ENCODE results near the gene SEC61A1.

The SEC61A1 gene

DNA sequence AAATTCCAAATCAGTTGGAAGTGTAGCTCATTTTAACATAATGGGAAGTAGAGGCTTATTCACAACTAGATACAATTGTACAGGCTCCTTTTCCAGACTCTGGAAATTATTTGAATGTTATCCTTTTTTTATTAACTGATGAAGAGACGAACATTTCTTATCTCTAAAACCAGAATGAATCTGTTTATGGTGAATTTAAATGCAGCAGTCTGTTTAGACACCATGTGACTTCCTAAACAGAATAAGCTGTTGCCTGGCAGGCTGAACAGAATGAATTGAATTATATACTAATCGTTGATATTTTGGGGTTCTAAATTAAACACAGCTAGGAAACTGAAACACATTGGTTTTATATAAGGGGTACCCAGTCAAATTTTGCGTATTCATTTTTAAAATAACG is 4.0 kb downstream of the SEC61A1 start:
- no peak for DNase-seq (ENCODE audit: low read depth in 1 of 2, low spot score in 1 of 2)

DNA sequence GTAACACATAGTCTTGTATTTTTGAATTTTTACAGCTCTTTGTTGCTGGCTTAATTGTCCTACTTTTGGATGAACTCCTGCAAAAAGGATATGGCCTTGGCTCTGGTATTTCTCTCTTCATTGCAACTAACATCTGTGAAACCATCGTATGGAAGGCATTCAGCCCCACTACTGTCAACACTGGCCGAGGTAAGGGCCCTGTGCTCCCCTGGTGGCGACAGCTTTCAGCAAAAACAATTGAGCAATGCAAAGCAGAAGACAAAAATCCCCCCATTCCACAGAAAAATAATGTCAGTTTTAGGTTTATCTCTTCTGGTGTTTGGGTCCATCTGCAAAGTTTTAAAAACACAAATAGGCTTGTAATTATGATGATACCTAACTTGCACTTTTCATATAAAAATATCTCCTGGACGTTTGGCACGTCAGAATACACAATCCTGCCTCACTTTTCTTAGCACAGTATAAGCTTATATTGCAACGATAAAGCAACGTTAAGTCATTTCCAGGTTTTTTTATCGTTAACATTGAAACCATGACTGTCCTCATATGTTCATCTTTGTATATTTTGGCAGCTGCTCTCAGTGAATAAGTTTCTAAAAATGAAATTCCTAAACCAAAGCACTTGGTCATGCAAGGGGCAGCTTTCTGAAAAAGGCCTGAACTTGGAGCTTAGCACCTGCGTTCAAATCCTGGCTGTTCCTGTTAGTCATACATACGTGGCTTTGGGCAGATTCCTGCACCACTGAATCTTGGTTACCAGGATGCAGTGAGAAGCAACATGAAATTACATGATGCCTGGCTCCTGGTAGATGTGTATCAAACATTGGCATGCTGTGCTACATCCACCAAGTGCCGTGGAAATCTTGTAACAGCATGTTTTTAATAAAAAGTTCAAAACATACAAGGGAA is 8.5 kb downstream of the SEC61A1 start:
- DNase-seq (ENCODE audit: low read depth in 1 of 2, low spot score in 1 of 2) = no peak

DNA sequence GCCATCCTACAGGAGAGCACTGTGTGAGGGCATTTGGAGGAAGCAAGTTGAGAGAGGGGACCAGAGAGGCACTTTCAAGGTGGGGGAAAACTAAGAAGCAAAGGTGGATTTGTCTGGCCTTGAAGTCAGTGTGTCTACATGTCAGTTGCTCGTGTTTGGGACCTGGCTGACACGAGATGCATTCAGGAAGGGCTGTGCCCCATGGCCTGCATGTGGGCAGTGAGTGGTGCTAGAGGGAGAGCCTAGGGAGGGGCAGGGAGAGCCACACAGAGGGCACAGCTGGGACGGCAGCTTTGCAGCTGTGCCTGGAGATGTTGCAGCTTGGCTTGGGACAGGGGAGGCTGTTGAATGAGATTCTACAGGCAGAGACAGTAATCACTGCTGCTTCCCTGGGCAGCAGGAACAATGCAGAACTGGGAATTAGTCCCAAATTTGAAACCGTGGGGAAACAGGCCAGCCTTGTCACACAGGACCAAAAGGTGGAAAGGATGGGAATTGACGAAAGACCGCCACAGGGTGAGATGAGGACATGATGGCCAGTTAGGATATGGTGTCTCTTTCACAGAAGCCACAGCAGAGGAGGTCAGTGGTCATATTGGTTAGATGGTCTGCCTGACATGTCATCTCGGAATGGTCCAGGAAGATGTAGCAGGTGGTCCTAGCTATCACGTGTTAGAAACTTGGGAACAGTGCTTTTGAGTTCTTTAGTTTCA is 10.0 kb downstream of the SEC61A1 start:
- DNase-seq (ENCODE audit: low read depth in 1 of 2, low spot score in 1 of 2) = no peak

DNA sequence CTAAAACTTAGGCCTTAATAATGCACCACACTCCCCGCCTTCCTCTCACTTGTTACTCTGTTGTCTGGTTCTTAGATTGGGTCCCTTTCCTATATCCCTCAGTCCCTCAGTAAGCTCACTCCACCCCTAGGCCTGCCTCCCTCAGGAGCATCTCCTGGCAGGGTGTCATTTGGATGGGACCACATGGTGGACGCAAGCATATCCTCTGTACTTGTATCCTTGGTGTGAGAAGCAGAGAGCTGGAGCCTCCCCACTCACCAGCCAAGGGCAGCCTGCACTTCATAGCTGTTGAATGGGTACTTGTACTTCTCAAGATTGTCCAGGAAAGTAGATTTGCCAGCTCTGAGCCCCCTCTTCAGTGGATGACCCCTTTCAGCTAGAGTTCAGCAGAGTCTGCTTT is 11.6 kb downstream of the SEC61A1 start:
- no peak for DNase-seq (ENCODE audit: low read depth in 1 of 2, low spot score in 1 of 2)

DNA sequence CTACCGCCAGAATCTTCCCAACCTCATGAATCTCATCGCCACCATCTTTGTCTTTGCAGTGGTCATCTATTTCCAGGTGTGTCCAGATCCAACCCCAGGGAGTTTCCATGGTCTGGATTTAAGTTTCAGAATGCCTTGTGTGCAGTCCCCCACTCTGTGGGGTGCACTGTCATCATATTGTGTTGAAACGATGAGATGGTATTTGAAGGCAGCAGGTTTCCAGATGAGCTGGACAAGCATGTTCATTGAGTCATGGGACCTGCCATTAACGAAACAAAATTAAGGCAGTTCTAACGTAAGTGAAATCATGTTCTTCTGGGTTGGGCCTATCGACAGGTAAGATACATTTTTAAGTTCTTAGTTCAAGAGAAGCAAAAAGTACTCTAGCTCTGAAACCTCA is 12.7 kb downstream of the SEC61A1 start:
- DNase-seq (ENCODE audit: low read depth in 1 of 2, low spot score in 1 of 2) = no peak

DNA sequence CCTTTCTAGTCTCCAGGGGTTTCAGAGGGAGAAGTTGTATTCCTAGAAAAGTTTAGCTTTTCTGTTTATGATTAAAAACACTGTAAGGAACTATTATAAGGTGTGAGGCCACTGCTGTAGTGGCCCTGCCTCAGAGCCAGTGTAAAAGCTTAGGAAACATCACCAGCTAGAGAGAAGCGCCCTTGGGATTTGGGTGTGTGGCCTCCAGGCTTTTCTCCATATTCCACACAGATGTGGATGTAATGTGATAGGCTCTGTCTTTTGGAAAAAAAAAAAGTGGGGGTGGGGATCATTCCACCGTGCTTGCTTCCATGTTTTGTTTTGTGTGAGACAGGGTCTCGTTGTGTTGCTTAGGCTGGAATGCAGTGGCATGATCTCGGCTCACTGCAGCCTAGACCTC is 13.9 kb downstream of the SEC61A1 start:
- DNase-seq (ENCODE audit: low read depth in 1 of 2, low spot score in 1 of 2) = no peak

DNA sequence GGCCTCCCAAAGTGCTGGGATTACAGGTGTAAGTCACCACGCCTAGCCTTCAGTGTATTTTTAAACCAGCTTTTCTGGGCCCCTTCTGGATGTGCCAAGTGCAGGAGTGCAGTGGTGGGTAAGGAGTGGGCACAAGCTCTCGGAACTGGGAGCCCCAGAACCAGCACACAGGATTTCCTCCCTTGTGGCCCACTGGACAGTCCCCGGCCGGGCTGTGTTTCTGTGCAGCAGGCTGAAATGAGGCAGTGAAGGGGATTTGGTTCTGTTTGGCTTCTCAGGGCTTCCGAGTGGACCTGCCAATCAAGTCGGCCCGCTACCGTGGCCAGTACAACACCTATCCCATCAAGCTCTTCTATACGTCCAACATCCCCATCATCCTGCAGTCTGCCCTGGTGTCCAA is 14.4 kb downstream of the SEC61A1 start:
- no peak for DNase-seq (ENCODE audit: low read depth in 1 of 2, low spot score in 1 of 2)

DNA sequence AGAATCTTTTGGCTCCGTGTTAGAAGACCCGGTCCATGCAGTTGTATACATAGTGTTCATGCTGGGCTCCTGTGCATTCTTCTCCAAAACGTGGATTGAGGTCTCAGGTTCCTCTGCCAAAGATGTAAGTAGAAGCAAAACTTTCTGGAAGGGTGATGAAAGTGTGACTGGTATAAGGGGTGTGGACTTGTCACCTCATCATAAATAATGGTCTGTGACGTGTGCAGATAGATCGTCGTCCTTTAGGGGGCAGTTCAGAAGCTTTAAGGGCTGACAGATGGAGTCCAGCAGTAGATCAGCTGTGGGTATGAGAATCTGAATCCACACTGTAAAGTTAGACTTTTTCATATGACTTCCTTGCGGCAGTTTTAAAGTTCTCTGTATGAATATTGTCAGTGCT is 15.3 kb downstream of the SEC61A1 start:
- DNase-seq (ENCODE audit: low read depth in 1 of 2, low spot score in 1 of 2) = no peak

DNA sequence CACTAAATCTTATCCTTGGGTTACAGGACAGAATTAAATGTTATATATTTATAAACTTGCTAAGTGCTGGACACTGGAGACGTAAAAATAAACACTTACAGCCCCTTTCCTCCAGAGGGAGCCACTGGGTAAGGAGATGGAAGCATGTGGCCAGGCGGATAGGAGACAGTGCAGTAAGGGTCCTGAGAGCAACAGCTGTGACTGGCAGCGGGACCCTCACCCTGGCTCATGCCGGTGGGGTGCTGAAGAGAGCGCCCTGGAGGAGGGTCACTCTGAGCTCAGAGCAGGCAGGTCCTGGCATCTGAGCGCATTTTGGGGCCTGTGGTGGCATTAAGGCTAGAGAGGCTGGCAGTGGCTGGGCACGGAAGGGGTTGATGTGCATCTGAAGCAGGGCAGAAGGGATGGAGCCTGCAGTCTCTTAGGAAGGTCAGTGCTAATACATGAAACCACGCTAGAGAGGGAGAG is 16.0 kb downstream of the SEC61A1 start:
- no peak for DNase-seq (ENCODE audit: low read depth in 1 of 2, low spot score in 1 of 2)

DNA sequence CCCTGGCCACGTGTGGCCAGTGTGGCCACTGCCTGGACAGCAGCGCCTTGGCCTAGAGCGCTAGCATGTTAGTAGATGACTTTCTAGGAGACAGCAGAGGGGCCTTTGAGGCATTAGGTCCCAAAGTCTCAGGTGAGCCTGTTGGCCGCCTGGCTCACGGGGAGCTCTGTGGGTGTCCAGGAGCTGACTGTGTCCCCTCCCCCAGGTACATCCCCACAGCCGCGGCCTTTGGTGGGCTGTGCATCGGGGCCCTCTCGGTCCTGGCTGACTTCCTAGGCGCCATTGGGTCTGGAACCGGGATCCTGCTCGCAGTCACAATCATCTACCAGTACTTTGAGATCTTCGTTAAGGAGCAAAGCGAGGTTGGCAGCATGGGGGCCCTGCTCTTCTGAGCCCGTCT is 17.0 kb downstream of the SEC61A1 start:
- no peak for DNase-seq (ENCODE audit: low read depth in 1 of 2, low spot score in 1 of 2)

DNA sequence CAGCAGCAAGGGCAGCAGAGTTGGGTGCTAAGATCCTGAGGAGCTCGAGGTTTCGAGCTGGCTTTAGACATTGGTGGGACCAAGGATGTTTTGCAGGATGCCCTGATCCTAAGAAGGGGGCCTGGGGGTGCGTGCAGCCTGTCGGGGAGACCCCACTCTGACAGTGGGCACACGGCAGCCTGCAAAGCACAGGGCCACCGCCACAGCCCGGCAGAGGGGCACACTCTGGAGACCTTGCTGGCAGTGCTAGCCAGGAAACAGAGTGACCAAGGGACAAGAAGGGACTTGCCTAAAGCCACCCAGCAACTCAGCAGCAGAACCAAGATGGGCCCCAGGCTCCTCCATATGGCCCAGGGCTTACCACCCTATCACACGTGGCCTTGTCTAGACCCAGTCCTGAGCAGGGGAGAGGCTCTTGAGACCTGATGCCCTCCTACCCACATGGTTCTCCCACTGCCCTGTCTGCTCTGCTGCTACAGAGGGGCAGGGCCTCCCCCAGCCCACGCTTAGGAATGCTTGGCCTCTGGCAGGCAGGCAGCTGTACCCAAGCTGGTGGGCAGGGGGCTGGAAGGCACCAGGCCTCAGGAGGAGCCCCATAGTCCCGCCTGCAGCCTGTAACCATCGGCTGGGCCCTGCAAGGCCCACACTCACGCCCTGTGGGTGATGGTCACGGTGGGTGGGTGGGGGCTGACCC is 18.8 kb downstream of the SEC61A1 start:
- DNase-seq (ENCODE audit: low read depth in 1 of 2, low spot score in 1 of 2) = no peak

DNA sequence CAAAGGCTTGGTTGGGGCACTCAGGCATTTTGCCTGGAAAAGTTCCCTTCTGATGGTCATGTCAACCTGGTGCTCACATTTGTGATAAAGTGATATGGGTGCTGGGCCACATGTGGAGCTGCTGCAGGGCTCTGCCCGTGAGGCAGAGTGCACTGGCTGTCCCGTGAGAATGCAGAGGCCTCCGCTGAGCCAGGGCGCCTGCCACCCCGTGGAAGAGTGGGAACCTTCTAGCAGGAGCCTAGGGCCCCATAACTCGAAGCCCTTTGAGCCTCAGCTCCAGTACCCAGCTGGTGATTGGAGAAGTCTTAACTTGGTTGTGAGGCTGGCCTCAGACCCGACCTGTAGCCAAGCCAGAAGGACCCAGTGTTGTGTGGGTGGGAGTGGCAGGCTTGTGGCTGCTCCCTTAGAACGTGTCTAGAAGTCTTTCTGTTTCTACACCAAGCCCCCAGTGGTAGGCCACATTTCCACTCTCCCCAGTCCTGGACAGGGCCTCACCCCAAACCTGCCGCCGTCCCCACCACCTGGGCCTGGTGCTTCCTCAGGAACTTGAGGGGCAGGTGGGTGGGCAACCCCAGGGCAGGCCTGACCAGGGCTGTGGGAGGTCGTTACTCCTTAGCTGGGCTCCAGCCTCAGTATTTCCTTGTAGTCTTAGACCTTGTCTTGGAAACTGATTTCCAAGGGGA is 19.7 kb downstream of the SEC61A1 start:
- no peak for DNase-seq (ENCODE audit: low read depth in 1 of 2, low spot score in 1 of 2)

DNA sequence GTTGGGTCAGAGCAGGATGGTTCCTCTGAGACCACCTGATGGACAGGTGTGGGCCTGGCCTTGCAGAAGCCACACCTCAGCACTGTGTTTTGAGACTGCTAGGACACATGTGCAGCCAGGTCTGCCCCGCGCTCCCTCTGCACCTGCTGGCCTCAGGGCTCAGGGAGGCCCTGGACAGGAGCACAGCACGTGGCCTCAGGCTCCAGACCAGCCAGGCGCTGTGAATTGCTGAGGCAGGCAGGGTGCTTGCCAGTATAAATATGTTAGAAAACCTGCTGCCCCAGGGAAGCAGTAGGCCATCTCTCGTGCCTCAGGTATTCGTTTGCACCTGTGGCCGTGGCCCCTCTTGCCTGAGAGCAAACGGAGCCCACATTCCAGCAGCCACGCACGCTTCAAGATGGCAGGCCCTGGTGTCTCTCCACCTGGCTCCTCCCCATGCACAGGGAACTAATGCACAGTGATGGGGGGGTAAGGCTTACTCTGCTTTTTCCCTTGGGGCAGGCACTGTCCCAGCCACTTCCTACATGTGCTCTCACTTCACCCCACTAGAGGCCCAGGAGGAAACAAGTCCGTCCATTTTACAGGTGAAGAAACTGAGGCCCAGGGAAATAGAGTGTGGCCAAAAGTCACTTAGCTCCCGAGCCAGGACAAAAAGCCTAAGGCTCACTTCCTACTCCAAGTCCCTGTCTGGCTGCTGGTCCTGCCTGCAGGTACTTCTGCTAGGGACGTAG is 20.4 kb downstream of the SEC61A1 start:
- no peak for DNase-seq (ENCODE audit: low read depth in 1 of 2, low spot score in 1 of 2)

DNA sequence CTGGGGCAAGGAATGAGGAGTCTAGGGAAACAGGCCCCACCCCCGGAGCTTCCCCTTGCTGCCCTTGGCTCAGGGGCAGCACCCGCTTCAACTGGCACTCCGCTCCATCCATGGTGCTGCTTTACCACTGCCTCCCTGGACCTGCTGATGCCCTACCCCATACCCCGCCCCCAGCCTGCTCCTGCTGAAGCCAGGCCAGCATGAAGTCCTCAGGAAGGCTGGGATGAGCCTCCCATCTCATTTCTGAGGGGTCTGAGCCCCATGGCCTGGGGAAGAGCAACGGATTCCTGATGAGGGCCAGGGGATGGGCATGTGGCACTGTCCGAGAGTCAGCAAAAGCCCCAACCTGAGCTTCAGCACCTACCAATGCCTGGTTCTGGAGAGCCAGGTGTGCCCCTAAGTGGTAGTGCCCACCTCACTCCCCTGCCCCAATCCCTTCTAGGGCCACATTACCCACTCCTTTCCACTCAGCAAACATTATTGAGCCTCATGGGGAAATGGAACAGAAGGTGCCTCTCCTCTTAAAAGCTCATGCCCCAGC is 21.0 kb downstream of the SEC61A1 start:
- no peak for DNase-seq (ENCODE audit: low read depth in 1 of 2, low spot score in 1 of 2)

DNA sequence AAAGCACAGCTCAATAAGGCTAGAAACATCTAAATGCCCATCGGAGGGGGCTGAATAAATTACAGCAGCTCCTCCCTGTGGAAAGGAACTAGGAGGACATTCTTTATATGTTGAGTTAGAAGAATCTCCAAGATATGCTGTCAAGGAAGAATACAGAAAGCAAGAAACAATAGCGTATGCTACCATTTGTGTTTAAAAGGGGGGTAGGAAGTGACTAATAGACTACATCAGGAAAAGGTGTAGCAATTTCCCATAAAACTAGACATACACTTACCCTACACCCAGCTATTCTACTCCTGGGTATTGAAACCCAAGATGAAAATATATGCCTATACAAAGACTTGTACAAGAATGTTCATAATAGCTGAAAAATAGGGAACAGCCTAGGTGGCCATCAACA is 21.6 kb downstream of the SEC61A1 start:
- no peak for DNase-seq (ENCODE audit: low read depth in 1 of 2, low spot score in 1 of 2)

DNA sequence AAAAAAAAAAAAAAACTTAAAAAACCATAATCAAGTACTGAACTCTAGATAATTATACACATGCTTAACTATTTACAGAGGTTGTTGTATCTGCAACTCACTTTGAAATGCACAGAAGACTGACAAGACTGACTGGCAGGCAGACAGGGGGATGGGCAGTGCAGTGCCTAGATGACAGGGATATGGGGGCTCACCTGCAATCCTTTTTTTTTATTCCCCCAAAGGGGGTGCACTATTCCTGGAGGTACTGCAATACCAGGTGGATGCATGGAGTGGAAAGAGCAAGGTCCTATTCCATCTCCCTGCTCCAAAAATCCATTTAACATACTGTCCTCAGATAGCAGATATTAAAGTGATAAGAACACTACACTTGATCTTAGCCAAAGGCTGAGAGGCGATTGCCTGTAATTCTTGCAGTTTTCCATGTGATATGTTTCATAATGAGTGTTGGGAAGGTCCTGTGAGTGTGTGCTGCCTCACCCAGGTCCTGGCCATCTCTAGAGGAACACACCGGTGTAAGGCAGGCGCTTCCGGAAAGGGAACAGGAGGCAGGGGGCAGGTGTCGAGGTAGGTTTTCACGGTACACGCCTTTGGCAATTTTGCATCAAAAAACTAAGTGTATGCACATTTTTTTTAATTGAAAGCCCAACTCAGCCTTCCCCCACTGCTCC is 22.7 kb downstream of the SEC61A1 start:
- no peak for DNase-seq (ENCODE audit: low read depth in 1 of 2, low spot score in 1 of 2)

DNA sequence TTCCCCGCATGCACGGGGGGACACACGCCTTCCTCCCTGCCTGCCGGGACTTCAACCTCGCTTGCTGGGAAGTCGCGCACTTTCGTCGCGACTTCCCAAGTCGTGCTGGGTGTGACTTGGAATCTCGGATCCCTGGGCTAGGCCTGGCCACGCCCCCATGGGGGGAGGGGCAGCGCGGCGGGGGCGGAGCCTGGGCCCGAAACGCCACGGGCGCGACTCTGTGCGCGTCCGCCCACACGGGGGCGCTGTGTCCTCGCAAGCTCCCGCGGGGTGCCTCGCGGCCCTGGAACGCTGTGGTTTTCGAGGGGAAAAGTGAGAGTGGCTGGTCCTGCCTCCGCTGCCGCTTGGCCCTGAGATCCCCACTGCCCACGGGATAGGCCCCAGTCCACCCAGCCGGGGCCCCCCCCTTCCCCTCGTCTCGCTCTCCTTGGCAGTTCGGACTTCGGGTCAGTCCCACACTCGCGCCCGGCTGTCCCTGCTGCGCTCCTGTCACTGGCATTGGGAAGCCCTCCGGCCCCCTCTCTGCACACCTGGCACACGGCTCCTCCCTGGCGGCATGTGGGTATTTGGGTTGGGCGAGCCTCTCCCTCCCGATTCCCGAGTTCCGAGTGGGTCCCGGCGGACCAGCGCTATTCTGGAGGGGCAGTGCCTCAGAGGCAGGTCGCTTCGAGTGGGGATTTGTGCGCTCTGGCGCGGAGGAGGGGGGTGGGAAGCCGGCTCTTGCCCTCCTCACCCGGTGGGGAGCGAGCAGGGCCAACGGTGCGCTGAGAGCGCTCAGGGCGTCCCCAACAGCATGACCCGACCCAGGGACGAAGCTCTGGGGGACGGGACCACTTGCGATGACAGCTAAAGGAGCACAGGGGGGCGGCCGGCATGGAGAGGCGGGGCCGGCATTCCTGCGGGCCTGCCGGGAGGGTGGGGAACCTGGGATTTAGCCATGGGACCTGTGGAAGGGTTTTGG is 23.6 kb downstream of the SEC61A1 start:
- peak; percentile 76 to 83 for DNase-seq (ENCODE audit: low read depth in 1 of 2, low spot score in 1 of 2)

DNA sequence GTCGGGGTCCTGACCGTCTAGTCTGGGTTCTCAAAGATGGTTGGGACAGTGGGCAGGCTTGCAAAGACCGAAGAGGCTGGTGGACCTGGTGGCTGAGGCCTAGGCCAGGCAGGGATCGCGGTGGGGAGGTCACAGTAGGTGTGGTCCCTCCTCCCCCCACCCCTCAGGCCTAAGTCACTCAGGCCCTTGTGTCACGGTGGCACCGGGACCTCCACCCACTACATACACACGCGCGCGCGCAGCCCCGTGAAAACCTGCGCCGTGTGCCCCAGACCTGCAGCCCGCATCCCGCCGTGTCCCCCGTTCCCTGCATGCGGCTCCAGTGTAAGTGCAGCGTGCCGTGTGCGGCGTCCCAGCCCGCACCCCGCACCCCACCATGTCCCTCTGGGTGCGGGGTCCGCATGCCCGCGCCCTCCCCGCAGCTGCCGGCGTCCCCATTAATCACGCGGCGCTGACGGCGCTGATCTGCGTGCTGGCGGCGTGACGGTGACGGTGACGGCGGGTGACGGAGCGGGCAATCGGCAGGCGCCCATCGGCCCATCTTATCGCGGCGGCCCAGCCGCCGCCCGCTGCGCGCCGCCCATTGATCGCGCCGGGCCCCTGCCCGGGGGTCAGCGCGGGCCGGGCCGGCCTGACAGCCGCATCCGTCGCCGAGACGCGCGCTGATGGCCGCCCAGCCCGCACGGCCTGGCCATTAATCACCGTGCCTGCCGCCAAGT is 24.4 kb downstream of the SEC61A1 start:
- DNase-seq (ENCODE audit: low read depth in 1 of 2, low spot score in 1 of 2) = no peak

Measured in stimulated activated CD4-positive, alpha-beta T cell treated with anti-CD3 and anti-CD28 coated beads, Interleukin-15, amount 100 ng/mL, for 1 hour (primary cell).